Ascending aorta (tissue), 2 donors: Measurements from ENCODE around the gene LAIR2. TPM values are rescaled to one million over a fixed set of nuclear protein-coding genes. Genes with fewer than 3 reads are reported as not detected.

ENCODE experiments used
- DNase-seq, 2 donors: peaks; one replicate each; pipeline ENCODE4 v3.0.0-alpha.2; 2019; ENCODE audit warnings: low spot score in 2 of 2
- H3K27ac ChIP-seq, 2 donors: fragments of 200-600 bp; sonication (generic); one replicate each; pipeline ENCODE4 v1.5.1; 2016 to 2017; ENCODE audit warnings: mild to moderate bottlenecking in 1 of 2
- H3K27me3 ChIP-seq: fragments of 200-600 bp; sonication (generic); one replicate; pipeline ENCODE4 v1.5.1; 2017
- H3K36me3 ChIP-seq, 2 donors: fragments of 200-600 bp; sonication (generic); one replicate each; pipeline ENCODE4 v1.5.1; 2016
- H3K4me1 ChIP-seq, 2 donors: fragments of 200-600 bp; sonication (generic); one replicate each; pipeline ENCODE4 v1.5.1; 2016 to 2017; ENCODE audit warnings: mild to moderate bottlenecking in 1 of 2
- H3K4me3 ChIP-seq, 2 donors: fragments of 200-600 bp; sonication (generic); one replicate each; pipeline ENCODE4 v1.5.1; 2016 to 2017; ENCODE audit warnings: mild to moderate bottlenecking in 1 of 2
- H3K9me3 ChIP-seq, 2 donors: fragments of 200-600 bp; sonication (generic); one replicate each; pipeline ENCODE4 v1.5.1; 2016
- CTCF ChIP-seq, 3 experiments: fragments of 200-600 bp in 2 of 3; fragments of 450-650 bp in 1 of 3; sonication (generic) in 2 of 3; IDR thresholded peaks; one replicate each; pipeline ENCODE4 v1.5.1; 2016 to 2019; ENCODE audit warnings: antibody characterized with exemption in 3 of 3, mild to moderate bottlenecking in 1 of 3, moderate library complexity in 1 of 3
- intact Hi-C: fragments of 100-400 bp; cut with DNase I; formaldehyde crosslinking; loops from one replicate; pipeline ENCODE4 v1.15.1; 2023
- total RNA-seq: library from RNA; depleted of rRNA; stranded (reverse); fragments of >200 nt; gene quantifications from one replicate; pipeline ENCODE4 v1.1.0, GENCODE V29; 2016

The LAIR2 gene
- total RNA-seq, 1 donor from 2014 or later, result not detected

GRCh38 chr19:54534156-54534555, 31.5 kb downstream of the LAIR2 start:
- no peaks in the 10 kb centered on the region for H3K9me3 ChIP-seq
- DNase-seq, result no peak
- no peaks in the 10 kb centered on the region for H3K36me3 ChIP-seq
- no peak overlapping the region for H3K27ac ChIP-seq
- no peaks in the 10 kb centered on the region for H3K27me3 ChIP-seq
- TF ChIP-seq CTCF (IDR thresholded peaks at IDR 0.05), result no peak
- H3K4me3 ChIP-seq, result no peak overlapping the region
- no peaks in the 10 kb centered on the region for H3K4me1 ChIP-seq
- intact Hi-C loops, result no loop called here

DNA sequence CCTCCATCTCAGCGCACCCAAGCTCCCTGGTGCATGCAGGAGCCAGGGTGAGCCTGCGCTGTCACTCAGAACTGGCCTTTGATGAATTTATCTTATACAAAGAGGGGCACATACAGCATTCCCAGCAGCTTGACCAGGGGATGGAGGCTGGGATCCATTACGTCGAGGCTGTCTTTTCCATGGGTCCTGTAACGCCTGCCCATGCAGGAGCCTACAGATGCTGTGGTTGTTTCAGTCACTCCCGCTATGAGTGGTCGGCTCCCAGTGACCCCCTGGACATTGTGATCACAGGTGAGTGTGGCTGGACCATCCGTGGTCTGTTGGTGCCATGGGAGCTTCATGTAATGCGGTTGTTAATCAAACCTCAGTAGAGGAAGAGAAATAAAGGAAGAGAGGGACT, 33.0 kb downstream of the LAIR2 start:
- Histone ChIP-seq H3K27me3 (no peaks in the 10 kb centered on the region), H3K36me3 (no peaks in the 10 kb centered on the region), H3K9me3 (no peaks in the 10 kb centered on the region), H3K4me1 (no peaks in the 10 kb centered on the region), H3K27ac (no peak overlapping the region), H3K4me3 (no peak overlapping the region)
- TF ChIP-seq CTCF (IDR thresholded peaks at IDR 0.05), result no peak
- DNase-seq, result no peak
- intact Hi-C loops, result no loop called here

GRCh38 chr19:54536956-54537355, 34.3 kb downstream of the LAIR2 start:
- Histone ChIP-seq H3K9me3 (no peaks in the 10 kb centered on the region), H3K36me3 (no peaks in the 10 kb centered on the region), H3K4me1 (no peaks in the 10 kb centered on the region), H3K27ac (no peak overlapping the region), H3K27me3 (no peaks in the 10 kb centered on the region), H3K4me3 (no peak overlapping the region)
- no peak for DNase-seq
- TF ChIP-seq CTCF (IDR thresholded peaks at IDR 0.05), result no peak
- intact Hi-C loops, result no loop called here

- H3K27me3 ChIP-seq, result no peaks in the 10 kb centered on the region
- H3K4me3 ChIP-seq, result no peak overlapping the region
- intact Hi-C loops, result no loop called here
- TF ChIP-seq CTCF (IDR thresholded peaks at IDR 0.05), result no peak
- no peak for DNase-seq
- no peak overlapping the region for H3K27ac ChIP-seq
- H3K9me3 ChIP-seq, result no peaks in the 10 kb centered on the region
- H3K4me1 ChIP-seq, result no peaks in the 10 kb centered on the region
- H3K36me3 ChIP-seq, result no peaks in the 10 kb centered on the region
Observed at GRCh38 chr19:54541712-54542111, 39.1 kb downstream of the LAIR2 start.

GRCh38 chr19:54548806-54549205, 46.2 kb downstream of the LAIR2 start:
- H3K9me3 ChIP-seq, result no peaks in the 10 kb centered on the region
- intact Hi-C loops, result no loop called here
- TF ChIP-seq CTCF (IDR thresholded peaks at IDR 0.05), result no peak
- H3K4me1 ChIP-seq, result no peaks in the 10 kb centered on the region
- H3K4me3 ChIP-seq, result no peak overlapping the region
- no peaks in the 10 kb centered on the region for H3K36me3 ChIP-seq
- DNase-seq, result no peak
- no peak overlapping the region for H3K27ac ChIP-seq
- no peaks in the 10 kb centered on the region for H3K27me3 ChIP-seq

DNA sequence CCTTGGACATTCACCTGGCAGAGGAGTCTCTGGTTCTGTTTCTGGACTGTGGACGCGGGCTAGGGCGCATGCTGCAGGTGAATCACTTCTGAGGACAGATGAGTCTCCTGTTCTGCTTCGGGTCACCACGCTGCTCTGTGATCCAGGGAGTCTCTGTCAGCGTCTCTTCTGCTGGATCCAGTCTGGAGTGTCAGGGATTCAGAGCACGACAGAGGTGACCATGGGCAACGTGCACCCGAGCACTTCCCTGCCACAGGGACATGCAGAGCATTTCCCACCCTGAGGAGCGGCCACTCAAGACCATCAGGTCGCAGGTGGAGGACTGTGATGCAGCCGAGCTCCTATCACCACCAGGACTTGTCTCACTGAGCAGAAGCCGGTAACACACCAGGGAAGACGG, 46.6 kb downstream of the LAIR2 start:
- Histone ChIP-seq H3K27me3 (no peaks in the 10 kb centered on the region), H3K9me3 (no peaks in the 10 kb centered on the region), H3K36me3 (no peaks in the 10 kb centered on the region), H3K27ac (no peak overlapping the region), H3K4me1 (no peaks in the 10 kb centered on the region), H3K4me3 (no peak overlapping the region)
- intact Hi-C loops, result no loop called here
- no peak for TF ChIP-seq CTCF (IDR thresholded peaks at IDR 0.05)
- DNase-seq, result no peak
